Osteoblast (primary cell): Measurements from ENCODE around the gene KAZN. TPM values are rescaled to one million over a fixed set of nuclear protein-coding genes. Genes with fewer than 3 reads are reported as not detected.

Source experiments
- DNase-seq: peaks from one replicate; pipeline ENCODE4 v3.0.0; 2011; ENCODE audit warnings: low spot score, mixed read lengths; ENCODE audit not compliant: insufficient read length; ENCODE audit errors: missing footprints
- H2AFZ ChIP-seq: 2 replicates; pipeline ENCODE4 v1.6.0; 2011; ENCODE audit warnings: mild to moderate bottlenecking, low read length
- H3K27ac ChIP-seq: 2 replicates; pipeline ENCODE4 v1.5.1; 2011; ENCODE audit warnings: mild to moderate bottlenecking, low read depth, low read length, moderate library complexity
- H3K27me3 ChIP-seq: 2 replicates; pipeline ENCODE4 v1.6.0; 2012; ENCODE audit warnings: mild to moderate bottlenecking, control low read depth, inconsistent platforms, low read length, moderate library complexity; ENCODE audit not compliant: insufficient read depth
- H3K36me3 ChIP-seq: 2 replicates; pipeline ENCODE4 v1.5.1; 2011; ENCODE audit warnings: mild to moderate bottlenecking, low read length, control low read depth, moderate library complexity; ENCODE audit not compliant: insufficient read depth
- H3K4me1 ChIP-seq: 2 replicates; pipeline ENCODE4 v1.5.1; 2011; ENCODE audit warnings: mild to moderate bottlenecking, low read length, control low read depth, moderate library complexity; ENCODE audit not compliant: insufficient read depth
- H3K4me2 ChIP-seq: 2 replicates; pipeline ENCODE4 v1.6.0; 2011; ENCODE audit warnings: mild to moderate bottlenecking, low read length; ENCODE audit not compliant: insufficient read depth
- H3K4me3 ChIP-seq: fragments of 200-600 bp; sonication (generic); 3 replicates; pipeline ENCODE4 v1.5.1; 2012; ENCODE audit warnings: mild to moderate bottlenecking, low read length, inconsistent platforms; ENCODE audit not compliant: insufficient read depth
- H3K79me2 ChIP-seq: 2 replicates; pipeline ENCODE4 v1.6.0; 2012; ENCODE audit warnings: mild to moderate bottlenecking, low read length, control low read depth, inconsistent platforms; ENCODE audit not compliant: insufficient read depth
- H3K9me3 ChIP-seq: 2 replicates; pipeline ENCODE4 v1.5.1; 2011; ENCODE audit warnings: low read depth, low read length, control low read depth
- H4K20me1 ChIP-seq: 2 replicates; pipeline ENCODE4 v1.6.0; 2012; ENCODE audit warnings: mild to moderate bottlenecking, low read length, control low read depth; ENCODE audit not compliant: insufficient read depth
- total RNA-seq: library from RNA; depleted of rRNA; stranded (reverse); fragments of >200 nt; gene quantifications from 2 replicates; pipeline ENCODE4 v1.2.3, GENCODE V29; 2012
- TF ChIP-seq, protein P1 (sequence below): IDR thresholded peaks from 2 replicates; pipeline ENCODE4 v1.5.1; 2011; ENCODE audit warnings: mild to moderate bottlenecking, low read depth, low read length, moderate library complexity; ENCODE audit errors: extremely low read depth

The KAZN gene
- total RNA-seq, 1 donor = 9.0 TPM

DNA sequence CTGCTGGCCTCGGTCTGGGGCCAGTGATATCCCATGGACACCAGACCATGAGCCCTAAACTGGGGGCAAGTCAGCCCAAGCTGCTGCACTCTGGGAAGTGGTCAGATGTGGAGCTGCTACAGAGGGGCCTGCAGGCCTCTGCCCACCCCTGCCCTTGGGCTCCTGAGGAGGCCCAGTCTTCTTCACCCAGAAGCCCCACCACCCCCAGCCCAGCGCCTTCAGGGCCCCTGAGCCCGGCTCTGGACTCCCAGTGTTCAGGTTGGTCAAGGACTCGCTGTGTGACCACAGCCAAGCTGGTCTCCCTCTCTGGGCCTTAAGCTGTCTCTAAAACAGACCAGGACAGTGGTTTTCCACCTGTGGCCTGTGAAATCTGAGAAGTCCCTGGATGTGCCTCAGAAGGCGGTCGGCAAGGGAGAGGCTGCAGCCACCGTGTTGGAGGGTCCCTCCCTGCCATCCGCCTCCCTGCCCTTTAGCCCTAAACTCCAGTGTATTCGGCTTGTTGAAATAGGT, 475.4 kb downstream of the KAZN start:
- DNase-seq = peak; percentile 36
- Histone ChIP-seq H3K27me3 (no peaks in the 10 kb centered on the region), H3K4me1 (no peaks in the 10 kb centered on the region), H3K4me2 (no peak overlapping the region), H3K4me3 (no peak overlapping the region), H3K9me3 (no peaks in the 10 kb centered on the region), H3K36me3 (no peaks in the 10 kb centered on the region), H3K79me2 (no peaks in the 10 kb centered on the region), H3K27ac (no peak overlapping the region), H2AFZ (no peak overlapping the region), H4K20me1 (peaks cover 3% of the 10 kb centered on the region)
- TF ChIP-seq, protein P1, sequence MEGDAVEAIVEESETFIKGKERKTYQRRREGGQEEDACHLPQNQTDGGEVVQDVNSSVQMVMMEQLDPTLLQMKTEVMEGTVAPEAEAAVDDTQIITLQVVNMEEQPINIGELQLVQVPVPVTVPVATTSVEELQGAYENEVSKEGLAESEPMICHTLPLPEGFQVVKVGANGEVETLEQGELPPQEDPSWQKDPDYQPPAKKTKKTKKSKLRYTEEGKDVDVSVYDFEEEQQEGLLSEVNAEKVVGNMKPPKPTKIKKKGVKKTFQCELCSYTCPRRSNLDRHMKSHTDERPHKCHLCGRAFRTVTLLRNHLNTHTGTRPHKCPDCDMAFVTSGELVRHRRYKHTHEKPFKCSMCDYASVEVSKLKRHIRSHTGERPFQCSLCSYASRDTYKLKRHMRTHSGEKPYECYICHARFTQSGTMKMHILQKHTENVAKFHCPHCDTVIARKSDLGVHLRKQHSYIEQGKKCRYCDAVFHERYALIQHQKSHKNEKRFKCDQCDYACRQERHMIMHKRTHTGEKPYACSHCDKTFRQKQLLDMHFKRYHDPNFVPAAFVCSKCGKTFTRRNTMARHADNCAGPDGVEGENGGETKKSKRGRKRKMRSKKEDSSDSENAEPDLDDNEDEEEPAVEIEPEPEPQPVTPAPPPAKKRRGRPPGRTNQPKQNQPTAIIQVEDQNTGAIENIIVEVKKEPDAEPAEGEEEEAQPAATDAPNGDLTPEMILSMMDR = no peak

- Histone ChIP-seq H3K4me1 (no peaks in the 10 kb centered on the region), H3K27me3 (no peaks in the 10 kb centered on the region), H3K4me3 (no peak overlapping the region), H3K27ac (no peak overlapping the region), H4K20me1 (peaks cover 3% of the 10 kb centered on the region), H2AFZ (no peak overlapping the region), H3K4me2 (no peak overlapping the region), H3K9me3 (no peaks in the 10 kb centered on the region), H3K36me3 (no peaks in the 10 kb centered on the region), H3K79me2 (no peaks in the 10 kb centered on the region)
- no peak for DNase-seq
- TF ChIP-seq, protein P1 = no peak
Measured at GRCh38 chr1:15075175-15075574, 476.7 kb downstream of the KAZN start.

GRCh38 chr1:15075817-15076216, 477.3 kb downstream of the KAZN start:
- Histone ChIP-seq H3K4me2 (no peak overlapping the region), H3K27ac (no peak overlapping the region), H3K27me3 (no peaks in the 10 kb centered on the region), H2AFZ (no peak overlapping the region), H3K4me1 (no peaks in the 10 kb centered on the region), H3K9me3 (no peaks in the 10 kb centered on the region), H4K20me1 (peaks cover 3% of the 10 kb centered on the region), H3K79me2 (no peaks in the 10 kb centered on the region), H3K4me3 (no peak overlapping the region), H3K36me3 (no peaks in the 10 kb centered on the region)
- TF ChIP-seq, protein P1 = no peak
- DNase-seq = no peak

DNA sequence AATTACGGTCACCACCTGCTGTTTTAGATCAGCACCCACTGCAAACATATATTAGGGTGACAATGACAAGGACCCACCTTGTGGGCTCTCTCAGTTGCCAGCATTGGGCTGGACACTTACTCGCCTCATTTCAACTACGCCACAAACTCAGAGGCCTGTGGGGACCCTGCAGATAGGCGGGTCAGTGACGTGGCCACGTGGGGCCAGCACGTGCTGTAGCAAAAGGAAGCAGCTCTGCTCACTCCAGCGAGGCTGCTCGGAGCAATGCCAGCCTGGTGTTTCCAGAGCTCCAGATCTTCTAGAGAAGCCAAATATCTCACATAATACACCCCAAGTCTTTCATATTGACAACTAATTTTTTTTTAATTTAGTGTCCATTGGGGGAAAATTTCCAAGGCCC, 478.3 kb downstream of the KAZN start:
- H3K4me2 ChIP-seq = no peak overlapping the region
- H2AFZ ChIP-seq = no peak overlapping the region
- no peak overlapping the region for H3K4me3 ChIP-seq
- H3K79me2 ChIP-seq = no peaks in the 10 kb centered on the region
- peaks cover 3% of the 10 kb centered on the region for H4K20me1 ChIP-seq
- no peaks in the 10 kb centered on the region for H3K9me3 ChIP-seq
- TF ChIP-seq, protein P1 = no peak
- H3K27me3 ChIP-seq = no peaks in the 10 kb centered on the region
- DNase-seq = no peak
- no peak overlapping the region for H3K27ac ChIP-seq
- H3K36me3 ChIP-seq = no peaks in the 10 kb centered on the region
- H3K4me1 ChIP-seq = no peaks in the 10 kb centered on the region
